ENCODE results near the gene SARS1. TPM values are rescaled to one million over a fixed set of nuclear protein-coding genes. Genes with fewer than 3 reads are reported as not detected.

The SARS1 gene
- polyA plus RNA-seq, 1 donor, result 140 TPM

GRCh38 chr1:109225308-109225707 is 11.6 kb downstream of the SARS1 start:
- no peak for DNase-seq

GRCh38 chr1:109225711-109226445 is 12.2 kb downstream of the SARS1 start:
- DNase-seq, result no peak

GRCh38 chr1:109228167-109228566 is 14.4 kb downstream of the SARS1 start:
- DNase-seq, result no peak

GRCh38 chr1:109229531-109230127 is 15.9 kb downstream of the SARS1 start:
- no peak for DNase-seq

- no peak for DNase-seq
These were observed 17.3 kb downstream of the SARS1 start for GRCh38 chr1:109231066-109231465.

GRCh38 chr1:109235137-109235536 is 21.4 kb downstream of the SARS1 start:
- no peak for DNase-seq

GRCh38 chr1:109237512-109237911 is 23.8 kb downstream of the SARS1 start:
- DNase-seq, result no peak

GRCh38 chr1:109238382-109238781 is 24.7 kb downstream of the SARS1 start:
- no peak for DNase-seq

GRCh38 chr1:109239047-109239408 is 25.3 kb downstream of the SARS1 start:
- no peak for DNase-seq

- no peak for DNase-seq
These were observed 25.8 kb downstream of the SARS1 start for GRCh38 chr1:109239409-109240068.

- no peak for DNase-seq
These were observed 26.7 kb downstream of the SARS1 start for GRCh38 chr1:109240158-109241152.

- no peak for DNase-seq
These were observed 27.6 kb downstream of the SARS1 start for GRCh38 chr1:109241344-109241743.

GRCh38 chr1:109241841-109242345 is 28.2 kb downstream of the SARS1 start:
- no peak for DNase-seq

GRCh38 chr1:109242387-109242786 is 28.7 kb downstream of the SARS1 start:
- no peak for DNase-seq

GRCh38 chr1:109243221-109243620 is 29.5 kb downstream of the SARS1 start:
- no peak for DNase-seq

- no peak for DNase-seq
These were observed 30.3 kb downstream of the SARS1 start for GRCh38 chr1:109243860-109244552.

- DNase-seq, result no peak
These were observed 32.4 kb downstream of the SARS1 start for GRCh38 chr1:109246141-109246551.

GRCh38 chr1:109247401-109248365 is 34.0 kb downstream of the SARS1 start:
- no peak for DNase-seq

- DNase-seq, result no peak
These were observed 34.7 kb downstream of the SARS1 start for GRCh38 chr1:109248444-109248796.
